GM21723 (cell line): Measurements from ENCODE around the gene CGN.

Experiments
- ATAC-seq: cut with Tn5 transposase; IDR thresholded peaks from one replicate; pipeline ENCODE4 v1.9.1; 2021; ENCODE audit warnings: mild to moderate bottlenecking, moderate library complexity; ENCODE audit not compliant: unreplicated experiment

CGN gene

DNA sequence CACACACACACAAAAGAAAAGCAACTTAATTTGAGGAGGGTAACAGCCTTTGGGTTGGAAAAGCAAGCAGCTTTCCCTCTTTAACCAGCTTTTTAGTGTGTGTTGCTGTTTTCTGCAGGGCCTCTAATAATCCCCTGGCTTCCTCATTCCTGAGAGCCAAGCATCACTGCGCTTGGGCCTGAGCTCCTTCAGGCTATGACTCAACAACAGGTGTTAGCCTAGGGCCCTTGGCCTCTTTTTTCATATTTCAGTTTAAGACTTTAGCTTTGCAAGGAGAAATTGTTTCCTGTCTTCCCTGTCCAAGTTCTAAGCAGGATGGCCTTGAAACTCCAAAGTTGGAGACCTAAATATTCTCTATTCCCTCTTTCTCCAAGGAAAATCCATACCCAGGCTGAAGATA, 74.4 kb downstream of the CGN start:
- no peak for ATAC-seq
